Fibroblast of pulmonary artery (primary cell): Measurements from ENCODE around the gene LARGE2.
A peak's percentile ranks its signal among the peaks of the same experiment; 100 is the strongest.
"Not testable (repeated sequence)": the region's sequence is repeated elsewhere in the genome, so short reads cannot be mapped to it uniquely, and the experiment has no call there.

Experiments used
- DNase-seq: peaks from one replicate; pipeline ENCODE4 v3.0.0-alpha.2; 2010; ENCODE audit warnings: low read depth
- H3K4me3 ChIP-seq: replicated peaks from 2 replicates; pipeline ENCODE4 v1.5.1; 2011; ENCODE audit warnings: low read depth, mild to moderate bottlenecking, control low read depth, low read length, moderate library complexity
- CTCF ChIP-seq: IDR thresholded peaks from 2 replicates; pipeline ENCODE4 v1.5.1; 2011; ENCODE audit warnings: mild to moderate bottlenecking, control low read depth, low read length, inconsistent platforms; ENCODE audit errors: missing control alignments

Gene LARGE2

GRCh38 chr11:45896422-45896984 lies 26.0 kb upstream of the LARGE2 start:
- no peak for TF ChIP-seq CTCF
- no peak for DNase-seq
- H3K4me3 ChIP-seq: no peak overlapping the region

- TF ChIP-seq CTCF: no peak
- no peak for DNase-seq
- no peak overlapping the region for H3K4me3 ChIP-seq
Observed at GRCh38 chr11:45897556-45897955, 24.9 kb upstream of the LARGE2 start.

- no peak for DNase-seq
- TF ChIP-seq CTCF: no peak
- no peak overlapping the region for H3K4me3 ChIP-seq
Observed at GRCh38 chr11:45899086-45899447, 23.4 kb upstream of the LARGE2 start.

- peak; percentile 80 for DNase-seq
- TF ChIP-seq CTCF: no peak
Observed at GRCh38 chr11:45899448-45900174, 22.8 kb upstream of the LARGE2 start.

DNA sequence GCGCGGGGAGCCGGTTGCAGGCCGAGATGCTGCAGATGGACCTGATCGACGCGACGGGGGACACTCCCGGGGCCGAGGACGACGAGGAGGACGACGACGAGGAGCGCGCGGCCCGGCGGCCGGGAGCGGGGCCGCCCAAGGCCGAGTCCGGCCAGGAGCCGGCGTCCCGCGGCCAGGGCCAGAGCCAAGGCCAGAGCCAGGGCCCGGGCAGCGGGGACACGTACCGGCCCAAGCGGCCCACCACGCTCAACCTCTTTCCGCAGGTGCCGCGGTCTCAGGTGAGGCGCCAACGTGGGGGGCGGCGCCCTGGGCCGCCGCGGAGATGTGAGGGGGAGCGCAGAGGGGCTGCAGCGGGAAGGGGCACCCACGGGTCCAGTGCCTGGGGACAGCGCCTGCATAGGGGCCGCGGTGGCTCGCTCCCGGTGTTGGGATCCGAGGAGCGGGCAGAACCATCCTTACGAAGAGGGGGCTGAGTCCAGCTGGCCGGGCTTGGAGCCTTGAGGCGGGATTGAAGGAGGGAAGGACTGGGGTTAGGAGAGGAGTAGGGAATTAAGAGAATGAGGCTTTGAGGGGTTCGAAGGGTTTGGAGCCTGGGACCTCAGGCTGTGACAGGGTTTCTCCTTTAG lies 22.2 kb upstream of the LARGE2 start:
- DNase-seq: not testable (repeated sequence)
- H3K4me3 ChIP-seq: peak overlapping the region; percentile 58

More at GRCh38 chr11:45899448-45900174, 22.8 kb upstream of the LARGE2 start:
- H3K4me3 ChIP-seq: peak overlapping the region; percentile 58

DNA sequence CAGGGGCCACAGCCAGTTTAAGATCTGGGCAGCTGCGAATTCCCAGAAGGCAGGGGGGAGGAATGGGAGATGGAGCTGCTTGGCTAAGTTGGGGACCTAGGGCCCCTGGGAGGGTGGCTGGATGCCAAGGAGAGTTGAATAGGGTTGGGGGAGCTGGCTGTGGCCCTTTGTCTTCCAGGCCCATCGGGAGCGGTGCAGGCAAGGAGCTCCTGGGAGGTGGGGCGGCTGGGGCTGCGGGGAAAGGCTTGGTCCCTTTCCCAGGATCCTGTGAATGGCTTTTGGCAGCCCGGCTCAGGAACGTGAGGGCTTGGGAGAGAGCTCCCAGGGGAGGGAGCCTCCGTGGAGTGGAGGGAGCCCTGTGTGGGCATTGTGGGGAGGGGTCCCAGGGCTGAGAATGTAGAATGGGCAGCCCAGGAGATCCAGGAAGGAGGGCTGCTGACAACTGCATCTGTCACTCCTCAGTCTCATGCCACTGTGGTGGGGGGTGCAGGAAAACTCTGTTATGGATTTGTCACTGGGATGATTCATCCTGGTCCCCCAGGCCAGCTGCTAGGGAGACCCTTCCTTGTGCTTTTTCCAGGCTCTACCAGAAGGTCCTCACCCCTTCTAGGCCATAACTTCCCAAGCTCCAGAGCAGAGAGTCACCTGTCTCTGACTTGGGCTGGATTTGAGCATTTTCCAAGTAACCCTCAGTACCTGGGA lies 21.4 kb upstream of the LARGE2 start:
- H3K4me3 ChIP-seq: peak overlapping the region; percentile 58
- TF ChIP-seq CTCF: no peak
- no peak for DNase-seq

DNA sequence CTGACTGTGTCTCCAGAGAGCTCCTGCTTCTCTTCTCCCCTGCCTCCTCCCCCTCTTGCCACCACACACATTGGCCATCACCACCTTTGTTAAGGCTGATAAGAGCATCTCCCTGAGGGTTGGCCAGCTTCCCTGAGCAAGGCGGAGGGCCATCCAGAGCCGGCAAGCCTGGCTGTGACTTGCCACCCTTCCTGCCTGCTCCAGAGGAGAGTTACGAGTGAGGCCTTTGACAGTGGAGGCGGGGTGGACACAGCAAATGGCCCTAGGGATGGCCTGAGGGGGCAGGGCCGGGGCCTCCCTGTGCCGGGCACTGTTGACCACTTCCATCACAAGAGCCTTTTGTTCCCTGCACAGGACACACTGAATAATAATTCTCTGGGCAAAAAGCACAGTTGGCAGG lies 20.8 kb upstream of the LARGE2 start:
- no peak overlapping the region for H3K4me3 ChIP-seq
- no peak for TF ChIP-seq CTCF
- DNase-seq: no peak
